ENCODE data around the gene MTG1. TPM values are rescaled to one million over a fixed set of nuclear protein-coding genes. Genes with fewer than 3 reads are reported as not detected.

The MTG1 gene
- total RNA-seq, 1 donor from 2014 or later: 65.2 TPM

- TF ChIP-seq CTCF (IDR thresholded peaks at IDR 0.05): no peak
- H3K4me3 Mint-ChIP-seq (ENCODE audit: unreplicated experiment): no peak overlapping the region
- DNase-seq (ENCODE audit: extremely low spot score, unreplicated experiment): no peak
- H3K27me3 Mint-ChIP-seq (ENCODE audit: unreplicated experiment): no peaks in the 10 kb centered on the region
- H3K4me1 Mint-ChIP-seq (ENCODE audit: unreplicated experiment): peaks cover 7% of the 10 kb centered on the region
- H3K27ac Mint-ChIP-seq (ENCODE audit: unreplicated experiment): no peak overlapping the region
- peaks cover 25% of the 10 kb centered on the region for H3K36me3 Mint-ChIP-seq (ENCODE audit: unreplicated experiment)
- H3K9me3 Mint-ChIP-seq (ENCODE audit: unreplicated experiment): no peaks in the 10 kb centered on the region
Observed at GRCh38 chr10:133368153-133368552, 25.8 kb upstream of the MTG1 start.

- peaks cover 18% of the 10 kb centered on the region for H3K36me3 Mint-ChIP-seq (ENCODE audit: unreplicated experiment)
- peaks cover 10% of the 10 kb centered on the region for H3K4me1 Mint-ChIP-seq (ENCODE audit: unreplicated experiment)
- no peak for TF ChIP-seq CTCF (IDR thresholded peaks at IDR 0.05)
- no peaks in the 10 kb centered on the region for H3K9me3 Mint-ChIP-seq (ENCODE audit: unreplicated experiment)
- no peak for DNase-seq (ENCODE audit: extremely low spot score, unreplicated experiment)
- peak overlapping the region; percentile 60 for H3K4me3 Mint-ChIP-seq (ENCODE audit: unreplicated experiment)
- no peak overlapping the region for H3K27ac Mint-ChIP-seq (ENCODE audit: unreplicated experiment)
- H3K27me3 Mint-ChIP-seq (ENCODE audit: unreplicated experiment): no peaks in the 10 kb centered on the region
Observed at GRCh38 chr10:133370030-133370786, 23.7 kb upstream of the MTG1 start.

GRCh38 chr10:133372507-133372906 is 21.4 kb upstream of the MTG1 start:
- peaks cover 10% of the 10 kb centered on the region for H3K4me1 Mint-ChIP-seq (ENCODE audit: unreplicated experiment)
- TF ChIP-seq CTCF (IDR thresholded peaks at IDR 0.05): no peak
- H3K27me3 Mint-ChIP-seq (ENCODE audit: unreplicated experiment): no peaks in the 10 kb centered on the region
- peak overlapping the region; percentile 71 for H3K4me3 Mint-ChIP-seq (ENCODE audit: unreplicated experiment)
- peak; percentile 84 for DNase-seq (ENCODE audit: extremely low spot score, unreplicated experiment)
- H3K9me3 Mint-ChIP-seq (ENCODE audit: unreplicated experiment): no peaks in the 10 kb centered on the region
- H3K36me3 Mint-ChIP-seq (ENCODE audit: unreplicated experiment): peaks cover 16% of the 10 kb centered on the region
- no peak overlapping the region for H3K27ac Mint-ChIP-seq (ENCODE audit: unreplicated experiment)

DNA sequence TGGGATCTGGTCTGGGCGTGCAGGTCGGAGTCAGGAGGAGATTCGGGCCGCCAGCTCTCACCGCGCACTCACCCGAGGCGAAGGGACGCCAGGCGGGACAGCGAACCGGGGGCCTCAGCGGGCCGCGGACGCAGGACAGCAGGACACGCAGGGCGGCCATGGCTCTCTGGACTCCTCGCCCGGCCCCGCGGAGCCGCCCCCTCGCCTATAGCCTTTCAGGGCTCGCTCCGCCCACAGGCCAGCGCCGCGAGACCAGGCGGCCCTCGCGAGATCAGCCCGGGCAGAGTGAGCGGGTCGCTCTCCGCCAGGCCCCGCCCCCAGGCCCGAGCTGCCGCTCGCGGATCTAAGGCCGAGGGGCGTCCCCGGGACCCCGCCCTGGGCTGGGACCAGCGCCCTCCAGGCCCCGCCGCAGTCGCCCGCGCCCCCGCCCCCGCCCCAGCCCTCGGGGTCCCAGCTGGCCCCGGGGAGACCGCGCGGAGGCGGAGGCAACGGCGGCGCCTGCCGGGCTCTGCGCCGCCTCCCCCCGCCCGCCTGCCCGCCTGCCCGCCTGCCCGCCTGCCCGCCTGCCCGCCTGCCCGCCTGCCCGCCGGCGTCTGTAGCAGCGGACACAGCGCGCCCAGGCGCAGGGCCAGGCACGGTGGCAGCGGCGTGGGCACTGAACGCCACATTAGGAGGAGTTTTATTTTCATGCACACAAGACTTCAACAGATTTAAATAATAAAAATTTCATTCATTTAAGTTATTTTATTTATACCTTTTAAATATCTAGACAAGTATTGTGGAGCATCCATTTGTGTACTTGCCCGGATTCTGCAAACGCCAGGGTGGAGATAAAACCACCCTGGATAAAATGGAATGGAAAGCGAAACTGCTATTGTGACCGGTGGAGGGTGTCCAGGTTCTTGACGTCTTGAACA is 20.5 kb upstream of the MTG1 start, which contains the start of gene ECHS1:
Gene ECHS1, minus strand, starts transcription at position 181 of the 917 bp plus-strand sequence. Its CDS starts 21 bp downstream, at position 160.
- Mint-ChIP-seq H3K9me3 (ENCODE audit: unreplicated experiment) (no peaks in the 10 kb centered on the region), H3K36me3 (ENCODE audit: unreplicated experiment) (peaks cover 12% of the 10 kb centered on the region), H3K27ac (ENCODE audit: unreplicated experiment) (peak within 1 kb of the TSS; percentile 87), H3K27me3 (ENCODE audit: unreplicated experiment) (no peaks in the 10 kb centered on the region), H3K4me3 (ENCODE audit: unreplicated experiment) (peak within 1 kb of the TSS; percentile 86), H3K4me1 (ENCODE audit: unreplicated experiment) (peaks cover 12% of the 10 kb centered on the region)
- DNase-seq (ENCODE audit: extremely low spot score, unreplicated experiment): peak; percentile 99
- TF ChIP-seq CTCF (IDR thresholded peaks at IDR 0.05): no peak

Data from osteocyte (in vitro differentiated cells).